ENCODE measurements around the gene PRIM1. TPM values are rescaled to one million over a fixed set of nuclear protein-coding genes. Genes with fewer than 3 reads are reported as not detected.

PRIM1 gene
- total RNA-seq, 1 donor from 2014 or later: 12.7 TPM

Other genes starting within 250 kb of the PRIM1 start
- 21.6 and 25.7 TPM in 2 replicates for gene RBMS2, start 230.5 kb downstream of the PRIM1 start, total RNA-seq
- gene BAZ2A, start 122.0 kb downstream of the PRIM1 start, total RNA-seq: 16.6 and 26.3 TPM in 2 replicates
- gene ATP5F1B, start 106.3 kb downstream of the PRIM1 start, total RNA-seq: 633 and 660 TPM in 2 replicates
- 85.3 and 143 TPM in 2 replicates for gene PTGES3, start 64.0 kb downstream of the PRIM1 start, total RNA-seq
- 1,329 and 1,623 TPM in 2 replicates for gene NACA, start 27.0 kb downstream of the PRIM1 start, total RNA-seq
- gene HSD17B6, start 11.0 kb upstream of the PRIM1 start, total RNA-seq: 0.26 and 0.28 TPM in 2 replicates
- not detected in 2 replicates for gene SDR9C7, start 182.1 kb upstream of the PRIM1 start, total RNA-seq
- gene RDH16, start 205.3 kb upstream of the PRIM1 start, total RNA-seq: under 0.01 and 0.11 TPM in 2 replicates

Data from pulmonary artery endothelial cell (primary cell).